NT2/D1 (cell line): ENCODE results near the gene CHADL.

Experiments used
- DNase-seq: peaks from one replicate; pipeline ENCODE4 v3.0.0-alpha.2; 2011; ENCODE audit warnings: low read depth, low spot score
- H3K27me3 ChIP-seq: 2 replicates; pipeline ENCODE4 v1.6.0; 2011; ENCODE audit warnings: mild to moderate bottlenecking; ENCODE audit not compliant: insufficient read length, insufficient read depth
- H3K36me3 ChIP-seq: 2 replicates; pipeline ENCODE4 v1.6.1; 2011; ENCODE audit warnings: mild to moderate bottlenecking, low read length, mixed read lengths; ENCODE audit not compliant: insufficient read depth, insufficient read length
- H3K4me1 ChIP-seq: 2 replicates; pipeline ENCODE4 v1.5.1; 2011; ENCODE audit not compliant: insufficient read depth, insufficient read length
- H3K4me3 ChIP-seq: 2 replicates; pipeline ENCODE4 v1.5.1; 2011; ENCODE audit warnings: low read depth; ENCODE audit not compliant: insufficient read length
- H3K9ac ChIP-seq: 2 replicates; pipeline ENCODE4 v1.6.0; 2011; ENCODE audit warnings: low read depth; ENCODE audit not compliant: insufficient read length
- H3K9me3 ChIP-seq: 2 replicates; pipeline ENCODE4 v1.5.1; 2011; ENCODE audit warnings: mild to moderate bottlenecking, low read length; ENCODE audit not compliant: insufficient read depth
- SUZ12 ChIP-seq: IDR thresholded peaks from 2 replicates; pipeline ENCODE4 v1.6.1; 2011; ENCODE audit not compliant: insufficient read length, insufficient read depth; ENCODE audit errors: extremely low read depth
- YY1 ChIP-seq: IDR thresholded peaks from 2 replicates; pipeline ENCODE4 v1.6.1; 2011; ENCODE audit not compliant: insufficient read length, insufficient read depth
- ZNF274 ChIP-seq: IDR thresholded peaks from 2 replicates; pipeline ENCODE4 v1.6.1; 2011; ENCODE audit warnings: mild to moderate bottlenecking, low read depth, low read length

CHADL gene

DNA sequence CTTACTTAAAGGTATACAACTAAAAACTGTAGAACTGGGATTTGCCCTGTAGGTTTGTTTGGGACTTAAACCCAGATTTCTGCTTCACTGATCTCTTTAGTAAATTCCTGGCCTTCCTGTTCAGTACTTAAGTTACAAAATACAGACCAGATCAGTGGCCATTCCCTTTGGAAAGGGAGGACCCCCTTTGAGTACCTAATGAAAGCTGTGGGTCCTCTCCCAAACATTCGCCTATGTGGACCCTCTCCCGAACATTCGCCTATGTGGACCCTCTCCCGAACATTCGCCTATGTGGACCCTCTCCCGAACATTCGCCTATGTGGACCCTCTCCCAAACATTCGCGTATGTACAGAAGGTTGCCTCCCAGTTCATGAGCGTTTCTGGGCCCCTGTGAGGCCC lies 25.3 kb downstream of the CHADL start:
- TF ChIP-seq ZNF274 (no peak), YY1 (no peak), SUZ12 (no peak)
- no peaks in the 10 kb centered on the region for H3K27me3 ChIP-seq
- no peak for DNase-seq

DNA sequence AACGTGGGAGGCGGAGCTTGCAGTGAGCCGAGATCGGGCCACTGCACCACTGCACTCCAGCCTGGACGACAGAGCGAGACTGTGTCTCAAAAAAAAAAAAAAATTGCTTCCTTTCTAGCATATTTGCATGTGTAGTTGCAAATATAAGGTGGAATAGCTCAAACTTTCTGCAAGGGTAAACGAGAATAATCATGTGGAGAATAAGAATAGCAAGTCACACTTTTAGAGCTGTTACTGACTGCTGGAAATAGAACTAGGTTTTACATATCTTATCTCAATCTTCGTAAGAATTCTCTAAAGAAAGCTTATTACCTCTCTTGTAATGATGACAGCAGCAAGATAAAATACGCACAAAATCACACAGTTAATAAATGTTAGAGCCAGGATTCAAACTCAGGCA lies 34.0 kb downstream of the CHADL start:
- TF ChIP-seq SUZ12 = no peak
- TF ChIP-seq YY1 = no peak
- no peak for TF ChIP-seq ZNF274
- peaks cover 19% of the 10 kb centered on the region for H3K36me3 ChIP-seq
- H3K27me3 ChIP-seq = no peaks in the 10 kb centered on the region
- no peak overlapping the region for H3K9ac ChIP-seq
- no peaks in the 10 kb centered on the region for H3K9me3 ChIP-seq
- no peaks in the 10 kb centered on the region for H3K4me1 ChIP-seq
- no peak overlapping the region for H3K4me3 ChIP-seq
- DNase-seq = no peak

More for the DNA sequence above, 25.3 kb downstream of the CHADL start:
- Histone ChIP-seq H3K4me3 (no peak overlapping the region), H3K4me1 (peaks cover 12% of the 10 kb centered on the region), H3K9me3 (no peaks in the 10 kb centered on the region), H3K36me3 (peaks cover 55% of the 10 kb centered on the region), H3K9ac (no peak overlapping the region)

DNA sequence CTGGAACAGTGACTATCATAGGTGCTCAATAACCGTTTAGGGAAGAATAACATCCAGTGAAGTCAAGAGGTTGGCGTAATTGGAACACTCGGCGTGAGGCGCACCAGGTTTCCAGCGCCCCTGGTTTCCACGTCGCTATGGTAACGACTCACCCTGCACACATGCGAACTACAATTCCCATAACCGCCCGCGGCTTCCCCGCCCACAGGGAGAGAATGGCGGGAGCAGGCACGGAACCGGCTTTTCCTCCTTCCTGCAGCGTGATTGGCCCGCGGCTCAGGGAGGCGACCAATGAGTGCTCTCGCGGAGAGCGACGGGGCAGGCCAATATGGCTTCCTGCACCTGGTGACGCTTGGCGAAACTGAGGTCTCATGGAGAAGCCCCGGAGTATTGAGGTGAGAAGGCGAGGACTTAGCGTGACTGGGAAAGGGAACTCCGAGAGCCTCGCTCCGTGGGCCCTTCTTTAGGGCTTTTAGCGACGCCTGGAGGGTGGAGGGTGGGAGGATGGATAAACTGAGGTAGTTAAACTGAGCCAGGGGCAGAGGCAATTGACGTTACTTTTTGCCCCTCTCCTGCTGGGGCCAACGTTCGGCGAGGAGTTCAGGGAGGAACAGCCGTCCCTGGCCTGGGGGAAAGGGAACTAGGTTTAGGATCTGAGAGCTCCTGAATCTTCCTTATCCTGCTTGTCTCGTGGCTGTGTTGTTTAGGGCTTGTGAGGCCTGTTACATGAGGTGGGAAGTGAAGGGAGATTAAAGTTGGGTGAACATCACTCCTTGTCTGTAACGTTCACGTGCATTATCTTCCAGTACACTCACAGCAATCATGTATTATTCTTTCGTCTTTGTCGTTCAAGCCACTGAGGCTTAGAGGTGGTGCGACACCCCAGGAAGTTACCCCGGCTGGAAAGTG lies 35.5 kb downstream of the CHADL start, which contains the start of gene L3MBTL2:
TSS of gene L3MBTL2 (plus strand) at position 321 of the 909 bp plus-strand sequence. CDS start at position 372, 51 bp downstream.
- Histone ChIP-seq H3K9me3 (no peaks in the 10 kb centered on the region), H3K36me3 (peaks cover 14% of the 10 kb centered on the region), H3K4me3 (peak within 1 kb of the TSS; percentile 69), H3K9ac (peak within 1 kb of the TSS; percentile 81), H3K27me3 (no peaks in the 10 kb centered on the region), H3K4me1 (no peaks in the 10 kb centered on the region)
- peak; percentile 87 for DNase-seq
- TF ChIP-seq ZNF274 (no peak), YY1 (peak; percentile 84), SUZ12 (no peak)

DNA sequence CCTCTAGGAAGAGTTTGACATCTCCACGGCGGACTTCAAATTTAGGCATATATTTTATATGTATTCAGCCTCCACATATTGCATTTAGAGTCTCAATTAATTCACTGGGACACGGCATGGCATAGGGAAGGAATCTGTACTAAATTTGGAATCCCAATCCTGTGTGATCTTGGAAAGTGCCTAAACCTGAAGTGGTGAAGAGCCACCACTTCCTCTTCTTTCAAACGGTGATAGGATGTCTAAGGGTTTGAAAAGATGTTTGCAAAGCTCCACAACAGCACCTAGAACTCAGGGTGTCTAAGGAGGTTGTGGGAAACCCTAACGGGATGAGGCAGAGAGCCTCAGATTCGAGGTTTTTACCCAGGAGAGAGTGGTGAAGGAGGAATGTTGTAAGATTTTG lies 36.7 kb downstream of the CHADL start:
- peaks cover 8% of the 10 kb centered on the region for H3K36me3 ChIP-seq
- H3K4me3 ChIP-seq = no peak overlapping the region
- H3K9ac ChIP-seq = no peak overlapping the region
- no peak for DNase-seq
- H3K9me3 ChIP-seq = no peaks in the 10 kb centered on the region
- H3K27me3 ChIP-seq = peaks cover 12% of the 10 kb centered on the region
- no peak for TF ChIP-seq ZNF274
- TF ChIP-seq YY1 = no peak
- no peak for TF ChIP-seq SUZ12
- no peaks in the 10 kb centered on the region for H3K4me1 ChIP-seq

DNA sequence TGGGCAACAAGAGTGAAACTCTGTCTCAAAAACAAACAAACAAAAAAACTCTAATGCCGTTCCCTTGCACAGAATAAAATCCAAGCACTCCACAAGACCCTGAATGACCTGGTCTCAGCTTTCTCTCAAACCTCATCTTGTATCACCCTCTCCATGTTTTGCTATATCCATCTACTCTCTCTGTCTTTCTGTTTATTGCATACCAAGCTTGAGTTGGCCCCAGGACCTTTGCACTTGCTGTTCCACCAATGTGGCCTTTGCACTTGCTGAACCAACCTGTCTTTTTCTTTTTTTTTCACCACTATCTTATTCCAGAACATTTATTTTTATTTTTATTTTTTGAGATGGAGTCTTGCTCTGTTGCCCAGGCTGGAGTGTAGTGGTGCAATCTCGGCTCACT lies 37.6 kb downstream of the CHADL start:
- TF ChIP-seq YY1 = no peak
- no peak for TF ChIP-seq SUZ12
- TF ChIP-seq ZNF274 = no peak
- no peaks in the 10 kb centered on the region for H3K9me3 ChIP-seq
- no peak for DNase-seq

DNA sequence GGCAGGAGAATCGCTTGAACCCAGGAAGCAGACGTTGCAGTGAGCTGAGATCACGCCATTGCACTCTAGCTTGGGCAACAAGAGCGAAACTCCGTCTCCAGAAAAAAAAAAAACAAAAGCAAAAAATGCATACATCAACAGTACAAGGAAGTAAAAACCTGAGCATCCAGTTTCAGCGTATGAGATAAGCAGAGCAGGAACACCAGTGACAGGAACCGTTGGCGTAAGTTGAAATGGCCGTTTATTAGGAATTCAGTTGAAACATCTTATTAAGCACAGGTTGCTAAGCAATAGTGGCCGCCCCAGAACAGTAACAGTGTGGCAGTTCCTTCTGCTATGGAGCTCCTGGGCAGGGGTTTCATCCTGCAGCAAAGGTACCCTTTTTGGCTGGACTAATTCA lies 39.6 kb downstream of the CHADL start:
- Histone ChIP-seq H3K27me3 (peaks cover 38% of the 10 kb centered on the region), H3K9me3 (no peaks in the 10 kb centered on the region), H3K4me1 (peaks cover 2% of the 10 kb centered on the region), H3K9ac (no peak overlapping the region), H3K36me3 (peaks cover 1% of the 10 kb centered on the region), H3K4me3 (no peak overlapping the region)
- no peak for TF ChIP-seq ZNF274
- DNase-seq = no peak

More for the DNA sequence above, 37.6 kb downstream of the CHADL start:
- H3K4me3 ChIP-seq = no peak overlapping the region
- no peaks in the 10 kb centered on the region for H3K4me1 ChIP-seq
- peaks cover 8% of the 10 kb centered on the region for H3K36me3 ChIP-seq
- H3K27me3 ChIP-seq = peaks cover 21% of the 10 kb centered on the region
- H3K9ac ChIP-seq = no peak overlapping the region

DNA sequence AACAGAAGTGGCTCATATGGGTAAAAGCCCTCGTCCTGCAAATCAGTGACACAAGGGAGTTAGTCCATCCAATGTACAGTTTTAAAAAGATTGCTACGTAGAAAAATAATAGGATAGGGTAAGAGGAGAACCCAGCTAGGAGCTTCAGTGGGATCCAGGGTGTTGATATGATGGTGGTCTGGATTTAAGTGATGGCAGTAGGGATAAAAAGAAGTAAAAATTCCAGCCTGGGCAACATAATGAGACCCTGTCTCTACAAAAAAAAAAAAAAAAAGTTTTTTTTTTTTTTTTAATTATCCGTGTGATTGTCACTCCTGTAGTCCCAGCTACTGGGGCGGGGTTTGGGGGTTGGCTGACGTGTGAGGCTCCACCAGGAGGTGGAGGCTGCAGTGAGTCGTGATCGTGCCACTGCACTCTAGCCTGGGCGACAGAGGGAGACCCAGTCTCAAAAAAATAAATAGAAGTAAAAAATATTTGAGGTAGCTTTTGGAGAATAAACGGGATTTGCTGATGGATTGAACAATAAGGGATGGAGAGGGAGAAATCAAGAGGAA lies 42.6 kb downstream of the CHADL start:
- Histone ChIP-seq H3K9ac (peak overlapping the region; percentile 77), H3K4me3 (peak overlapping the region; percentile 66), H3K4me1 (peaks cover 2% of the 10 kb centered on the region), H3K9me3 (no peaks in the 10 kb centered on the region), H3K27me3 (peaks cover 38% of the 10 kb centered on the region), H3K36me3 (no peaks in the 10 kb centered on the region)
- TF ChIP-seq YY1 (no peak), ZNF274 (no peak), SUZ12 (no peak)
- no peak for DNase-seq
